Stimulated activated CD8-positive, alpha-beta memory T cell treated with anti-CD3 and anti-CD28 coated beads, Interleukin-7, amount 100 ng/mL, for 24 hours (primary cell): ENCODE results near the gene ITFG1.

Source experiments
- DNase-seq: peaks from one replicate; pipeline ENCODE4 v3.0.0-alpha.2; 2020; ENCODE audit warnings: low read depth

Gene ITFG1

DNA sequence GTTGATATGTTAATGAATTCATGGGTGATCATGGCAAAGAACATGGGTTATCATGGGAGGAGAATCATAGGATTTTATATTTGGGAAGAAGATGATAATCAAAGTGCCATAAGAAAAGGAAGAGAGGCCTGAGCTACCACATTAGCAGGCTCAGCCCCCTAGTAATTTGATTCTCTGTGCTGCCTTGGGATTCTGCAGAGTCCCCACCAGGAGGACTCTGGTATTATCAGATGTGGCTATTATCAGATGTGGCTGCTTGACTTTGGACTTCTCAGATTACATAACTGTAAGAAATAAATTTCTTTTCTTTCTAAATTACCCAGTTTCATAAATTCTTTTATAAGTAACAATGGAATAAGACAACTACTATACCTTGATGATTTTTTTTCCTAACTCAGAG lies 137.6 kb downstream of the ITFG1 start:
- no peak for DNase-seq

DNA sequence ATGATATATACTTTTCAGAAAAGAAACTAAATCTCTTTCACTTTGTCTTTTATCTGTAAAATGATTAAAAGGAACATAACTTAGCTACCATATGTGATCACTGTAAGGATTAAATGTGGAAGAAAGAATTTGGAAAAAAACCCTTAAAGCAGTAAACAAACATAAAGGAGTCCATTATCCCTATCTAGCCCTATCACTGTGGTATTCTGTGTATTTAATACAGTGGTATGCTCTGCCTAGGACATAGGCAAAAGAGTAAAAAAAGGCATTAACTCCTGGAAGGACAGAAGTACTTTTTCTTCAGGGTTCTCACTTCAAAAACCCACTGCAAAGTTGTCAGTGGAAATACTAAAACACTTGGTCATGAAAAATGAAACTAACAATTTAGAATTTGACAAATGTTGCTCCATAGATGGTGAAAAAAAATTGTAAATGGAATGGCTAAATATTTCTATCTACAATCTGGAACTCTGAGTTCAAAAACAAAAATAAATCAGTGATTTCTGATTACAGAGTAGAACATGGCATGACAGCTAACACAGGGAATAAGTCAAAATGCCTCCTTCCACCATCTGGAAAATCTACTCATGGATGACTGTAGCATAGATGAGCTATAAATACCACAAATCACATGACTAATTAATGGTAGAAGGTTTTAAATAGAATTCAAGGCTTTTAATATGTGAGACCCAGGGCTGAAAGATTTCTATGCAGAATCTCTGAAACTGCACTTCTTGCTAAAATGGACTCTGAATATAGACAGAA lies 140.1 kb downstream of the ITFG1 start:
- no peak for DNase-seq

DNA sequence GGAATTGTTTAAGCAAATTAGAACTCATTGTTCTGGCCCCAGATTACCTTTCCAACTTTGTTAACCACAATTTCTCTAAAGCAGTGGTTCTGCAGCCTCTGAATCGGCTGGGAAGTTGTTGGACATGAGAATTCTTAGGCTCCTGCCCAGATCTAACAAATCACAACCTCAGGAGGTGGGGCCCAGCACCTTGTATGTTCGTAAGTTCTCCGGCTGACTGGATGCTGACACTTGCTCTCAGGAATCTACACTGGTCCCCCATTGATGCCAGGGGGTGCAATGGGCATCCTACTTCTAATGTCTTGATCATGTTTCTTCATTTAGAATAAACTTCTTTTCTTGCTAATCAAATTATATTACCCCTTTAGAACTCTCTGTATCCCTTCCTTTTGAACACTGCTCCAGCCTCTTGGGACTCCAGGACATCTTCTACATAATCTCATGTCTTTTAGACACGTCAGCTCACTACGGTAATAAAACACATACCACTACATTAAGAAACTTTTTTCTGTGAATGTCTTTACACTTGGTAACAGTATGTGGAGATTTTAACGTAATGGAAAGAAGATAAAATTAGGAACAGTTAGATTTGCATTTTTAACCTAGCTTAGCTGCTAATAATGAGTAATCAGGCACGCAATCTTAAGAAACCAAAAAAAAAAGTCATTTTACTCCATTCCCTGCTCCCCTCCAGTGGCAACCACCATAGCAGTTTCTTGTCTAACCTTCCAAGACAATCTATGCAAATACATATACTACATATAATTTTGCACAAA lies 143.2 kb downstream of the ITFG1 start:
- DNase-seq, result no peak

GRCh38 chr16:47316442-47317015 lies 144.3 kb downstream of the ITFG1 start:
- no peak for DNase-seq

- no peak for DNase-seq
These were observed 148.9 kb downstream of the ITFG1 start for GRCh38 chr16:47311738-47312505.

GRCh38 chr16:47310792-47311211 lies 150.1 kb downstream of the ITFG1 start:
- no peak for DNase-seq

DNA sequence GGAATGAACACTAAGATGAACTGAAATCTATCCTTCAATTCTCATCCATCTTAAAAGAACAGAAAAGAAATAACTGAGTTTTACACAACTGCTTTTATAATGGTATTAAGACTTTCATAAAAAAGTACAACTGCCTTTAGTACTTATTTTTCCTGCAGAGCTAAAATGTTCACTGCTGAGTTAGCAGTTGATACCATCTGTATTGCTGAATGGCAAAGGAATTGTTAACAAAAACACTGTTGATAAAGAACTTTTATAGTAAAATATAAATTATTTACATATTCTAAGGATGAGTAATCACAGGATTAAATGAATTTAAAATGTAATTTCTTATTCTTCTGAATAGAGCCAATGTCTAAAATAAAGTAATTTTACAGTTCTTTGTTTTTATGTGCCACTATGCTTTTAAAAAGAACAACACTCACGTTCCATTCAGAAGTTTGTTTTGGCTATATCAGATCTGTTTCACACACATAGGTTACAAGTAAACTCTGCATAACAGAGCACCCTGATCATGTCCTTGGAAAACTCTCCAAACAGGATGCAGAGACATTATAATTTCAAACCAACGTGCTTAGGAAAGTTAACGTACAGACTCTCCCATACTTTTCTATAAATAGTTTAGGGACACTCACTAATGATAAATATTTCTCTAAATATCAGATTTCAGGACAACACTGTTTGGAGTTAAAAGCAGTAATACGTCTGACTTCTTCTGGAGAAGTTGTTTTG lies 151.1 kb downstream of the ITFG1 start:
- no peak for DNase-seq

DNA sequence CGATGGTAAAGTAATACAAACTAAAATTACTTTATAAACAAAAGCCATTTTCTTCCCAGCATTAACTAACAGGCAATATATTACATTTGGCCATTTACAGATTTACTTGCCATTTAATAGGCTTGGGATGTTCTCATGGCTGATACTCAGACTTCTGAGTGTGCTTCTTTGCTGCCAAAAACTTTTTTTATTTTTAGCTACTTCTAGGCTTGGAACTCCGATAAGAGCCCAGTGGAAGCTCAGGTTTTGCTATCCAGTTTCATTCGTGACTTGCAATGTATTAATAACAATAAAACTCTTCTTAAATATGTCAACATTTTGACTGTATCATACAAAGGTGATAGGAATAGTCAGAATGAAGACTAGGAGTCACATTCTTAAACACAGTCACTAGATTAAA lies 152.3 kb downstream of the ITFG1 start:
- no peak for DNase-seq

DNA sequence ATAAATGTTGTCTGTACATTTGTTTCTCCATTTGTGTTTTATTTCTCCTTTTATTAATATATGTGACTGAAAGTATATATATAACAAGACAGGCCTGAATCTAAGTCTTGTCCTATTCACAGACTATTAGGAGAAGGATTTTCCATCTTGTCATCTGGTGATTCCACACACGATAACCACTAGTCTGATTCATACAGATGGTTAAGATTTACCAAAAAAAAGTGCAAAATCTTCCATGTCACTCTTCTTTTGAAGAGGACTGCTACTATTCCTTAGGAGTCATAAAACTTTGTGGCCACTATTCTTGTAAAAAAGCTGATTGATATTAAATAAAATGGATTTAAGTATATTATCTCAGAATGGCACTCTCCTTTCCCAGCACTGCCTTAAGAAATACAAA lies 156.3 kb downstream of the ITFG1 start:
- no peak for DNase-seq

DNA sequence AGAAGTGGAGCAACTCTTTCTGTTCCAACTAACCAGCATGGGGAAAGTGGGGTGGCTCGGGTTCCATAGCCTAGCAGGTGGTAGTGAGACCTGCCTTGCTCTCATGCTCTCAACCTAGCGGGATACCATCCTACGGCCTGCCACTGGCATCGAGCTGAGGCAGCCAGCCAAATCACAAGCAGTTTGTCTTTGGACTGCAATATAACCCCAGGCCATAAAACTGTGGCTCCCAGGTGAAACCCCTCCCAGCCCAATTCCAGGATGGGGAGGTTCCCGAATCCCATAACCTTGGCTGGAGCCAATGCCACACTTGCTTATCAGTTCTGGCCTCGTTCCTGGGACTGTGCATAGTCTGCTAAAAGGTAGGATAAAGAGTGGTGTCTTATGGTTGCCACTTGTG lies 161.3 kb downstream of the ITFG1 start:
- DNase-seq, result no peak

GRCh38 chr16:47284999-47285398 lies 175.9 kb downstream of the ITFG1 start:
- no peak for DNase-seq

GRCh38 chr16:47278306-47278970 lies 182.4 kb downstream of the ITFG1 start:
- no peak for DNase-seq

DNA sequence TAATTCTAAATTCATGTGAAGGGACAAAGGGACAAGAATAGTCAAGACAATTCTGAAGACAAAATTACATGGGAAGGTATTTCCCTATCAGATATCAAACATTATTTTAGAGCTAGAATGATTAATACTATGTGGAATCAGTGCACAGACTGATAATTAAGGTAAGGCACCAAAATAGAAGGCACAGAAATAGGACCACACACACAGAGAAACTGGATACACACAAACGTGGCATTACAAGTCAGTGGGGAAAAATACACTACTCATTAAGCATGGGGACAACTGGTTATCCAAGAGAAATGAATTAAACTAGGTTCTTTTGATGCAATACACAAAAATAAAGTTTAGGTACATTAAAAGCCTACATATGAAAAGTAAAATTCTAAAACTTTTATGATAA lies 184.3 kb downstream of the ITFG1 start:
- no peak for DNase-seq

DNA sequence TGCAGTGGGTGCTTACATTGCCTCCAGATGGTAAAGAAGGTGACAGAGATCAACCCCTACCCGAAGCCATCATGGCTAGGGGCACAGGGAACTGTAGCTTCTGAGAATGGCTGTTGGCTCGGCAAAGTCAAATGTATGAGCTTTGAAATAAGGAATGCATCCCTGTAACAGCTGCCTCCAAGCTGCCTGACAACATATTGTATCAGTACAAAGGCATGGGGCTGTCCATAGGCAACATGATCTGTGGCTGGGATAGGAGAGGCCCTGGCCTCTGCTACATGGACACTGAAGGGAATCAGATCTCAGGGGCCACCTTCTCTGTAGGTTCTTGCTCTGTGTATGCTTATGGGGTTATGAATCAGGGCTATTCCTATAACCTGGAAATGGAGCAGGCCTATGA lies 197.9 kb downstream of the ITFG1 start:
- DNase-seq, result no peak

GRCh38 chr16:47260503-47260902 lies 200.4 kb downstream of the ITFG1 start:
- no peak for DNase-seq

GRCh38 chr16:47258874-47259461 lies 201.9 kb downstream of the ITFG1 start:
- no peak for DNase-seq

DNA sequence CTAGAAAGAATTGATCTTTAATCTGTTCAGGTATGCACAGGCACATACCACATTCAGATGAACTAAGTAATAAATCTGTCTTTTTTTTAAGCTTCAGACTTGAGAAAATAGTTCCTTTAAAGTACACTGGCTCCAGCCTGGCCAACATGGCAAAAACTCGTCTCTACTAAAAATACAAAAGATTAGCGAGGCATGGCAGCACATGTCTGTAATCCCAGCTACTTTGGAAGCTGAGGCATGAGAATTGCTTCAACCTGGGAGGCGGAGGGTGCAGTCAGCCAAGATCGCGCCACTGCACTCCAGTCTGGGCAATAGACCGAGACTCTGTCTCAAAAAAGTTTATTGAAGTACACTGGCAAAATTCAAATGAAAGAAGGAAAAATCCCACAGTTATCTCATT lies 206.1 kb downstream of the ITFG1 start:
- DNase-seq, result no peak

GRCh38 chr16:47250983-47251382 lies 209.9 kb downstream of the ITFG1 start:
- DNase-seq, result no peak

GRCh38 chr16:47247690-47248089 lies 213.2 kb downstream of the ITFG1 start:
- no peak for DNase-seq

GRCh38 chr16:47244206-47244605 lies 216.7 kb downstream of the ITFG1 start:
- DNase-seq, result no peak

DNA sequence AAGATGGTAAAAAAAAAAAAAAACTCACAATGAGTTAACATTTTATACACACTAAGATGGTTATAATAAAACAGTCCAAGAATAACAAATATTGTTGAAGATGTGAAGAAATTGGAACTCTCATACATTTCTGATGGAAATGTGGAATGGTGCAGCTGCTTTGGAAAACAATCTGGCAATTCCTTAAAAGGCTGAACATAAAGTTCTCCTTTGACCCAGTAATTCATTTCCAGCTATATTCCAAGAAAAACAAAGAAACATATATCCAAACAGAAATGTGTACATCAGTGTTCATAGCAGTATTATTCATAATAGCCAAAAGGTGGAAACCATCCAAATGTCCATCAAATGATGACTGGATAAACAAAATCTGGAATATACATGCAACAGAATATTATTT lies 219.8 kb downstream of the ITFG1 start:
- no peak for DNase-seq
